OCI-LY7 (cell line): ENCODE results near the gene ADAMTS16. TPM values are rescaled to one million over a fixed set of nuclear protein-coding genes. Genes with fewer than 3 reads are reported as not detected.

Experiments
- BruUV-seq: library from RNA; stranded (reverse); fragments of 400-500 nt; replicated peaks from 2 replicates; lab custom pipeline; 2021; lab: Mats Ljungman, UMichigan
- CTCF ChIA-PET: fragments of 300-600 bp; sonication (Branson Sonifier 250); formaldehyde crosslinking; loops from one replicate; lab custom pipeline; 2022; ENCODE audit warnings: antibody characterized with exemption; ENCODE audit not compliant: unreplicated experiment; lab: Charles Lee
- POLR2A ChIA-PET: fragments of 300-600 bp; sonication (Branson Sonifier 250); formaldehyde crosslinking; loops from one replicate; lab custom pipeline; 2022; ENCODE audit warnings: antibody characterized with exemption; lab: Charles Lee
- DNase-seq: peaks from one replicate; pipeline ENCODE4 v3.0.0-alpha.2; 2015; ENCODE audit warnings: low spot score
- H2AFZ ChIP-seq: fragments of 200-600 bp; sonication (generic), shearing (Covaris generic); 2 replicates; pipeline ENCODE4 v1.6.1; 2014; ENCODE audit warnings: mild to moderate bottlenecking, antibody characterized with exemption, low read length, moderate library complexity
- H3K27ac ChIP-seq: fragments of 200-600 bp; sonication (generic); 2 replicates; pipeline ENCODE4 v1.5.1; 2014; ENCODE audit warnings: mixed run types, low read depth, mild to moderate bottlenecking, moderate library complexity, low read length, inconsistent platforms; ENCODE audit not compliant: poor library complexity, severe bottlenecking
- H3K36me3 ChIP-seq: fragments of 200-600 bp; sonication (generic); 2 replicates; pipeline ENCODE4 v1.6.1; 2014; ENCODE audit warnings: mild to moderate bottlenecking, antibody characterized with exemption, low read length, moderate library complexity, mixed read lengths; ENCODE audit not compliant: insufficient read depth
- H3K4me1 ChIP-seq: fragments of 200-600 bp; sonication (generic); 2 replicates; pipeline ENCODE4 v1.5.1; 2014; ENCODE audit warnings: mild to moderate bottlenecking, low read length; ENCODE audit not compliant: insufficient read depth, poor library complexity, severe bottlenecking
- H3K4me2 ChIP-seq: fragments of 200-600 bp; sonication (generic); 2 replicates; pipeline ENCODE4 v1.6.1; 2014; ENCODE audit warnings: mild to moderate bottlenecking, low read length
- H3K4me3 ChIP-seq: fragments of 200-600 bp; sonication (generic); 2 replicates; pipeline ENCODE4 v1.5.1; 2014; ENCODE audit warnings: mild to moderate bottlenecking, low read depth, low read length; ENCODE audit not compliant: poor library complexity, severe bottlenecking
- H3K79me2 ChIP-seq: fragments of 200-600 bp; sonication (generic); 2 replicates; pipeline ENCODE4 v1.6.1; 2016; ENCODE audit warnings: low read depth, mild to moderate bottlenecking, low read length, moderate library complexity, mixed read lengths; ENCODE audit not compliant: insufficient read depth
- H3K9me2 ChIP-seq: fragments of 200-600 bp; sonication (generic); 2 replicates; pipeline ENCODE4 v1.6.1; 2016; ENCODE audit warnings: mild to moderate bottlenecking, low read length, mixed read lengths; ENCODE audit not compliant: insufficient read depth
- H3K9me3 ChIP-seq: fragments of 200-600 bp; sonication (generic); 2 replicates; pipeline ENCODE4 v1.6.1; 2014; ENCODE audit warnings: mild to moderate bottlenecking, mixed run types, low read length, mixed read lengths
- H4K20me1 ChIP-seq: fragments of 200-600 bp; sonication (generic); 2 replicates; pipeline ENCODE4 v1.6.1; 2014; ENCODE audit warnings: mild to moderate bottlenecking, antibody characterized with exemption, low read length, moderate library complexity, mixed read lengths; ENCODE audit not compliant: insufficient read depth
- EZH2phosphoT487 ChIP-seq: fragments of 200-600 bp; sonication (generic); IDR thresholded peaks from 2 replicates; pipeline ENCODE4 v1.6.1; 2018; ENCODE audit warnings: low read depth, borderline replicate concordance, mild to moderate bottlenecking, mixed run types, antibody characterized with exemption, low read length, moderate library complexity, mixed read lengths
- intact Hi-C: fragments of 100-400 bp; cut with micrococcal nuclease; formaldehyde crosslinking; loops from one replicate; pipeline ENCODE4 v1.10.0; 2022; ENCODE audit not compliant: unreplicated experiment
- total RNA-seq, 2 experiments: library from RNA; depleted of rRNA in 1 of 2; stranded (reverse); fragments of >200 nt in 1 of 2; shearing (Covaris generic) in 1 of 2; gene quantifications; 2 replicates each; pipeline ENCODE4 v1.2.3, GENCODE V29; 2014 to 2022
- TF ChIP-seq, protein P1 (sequence below): fragments of 200-600 bp; sonication (generic); conservative IDR thresholded peaks from 2 replicates; pipeline ENCODE4 v1.5.1; 2014; ENCODE audit warnings: mild to moderate bottlenecking, antibody characterized with exemption, low read length, moderate library complexity, mixed read lengths

Gene ADAMTS16
- total RNA-seq, 2 experiments from 2014 or later: not detected

GRCh38 chr5:5239191-5239590, 99.1 kb downstream of the ADAMTS16 start:
- no peaks in the 10 kb centered on the region for H3K79me2 ChIP-seq
- no peak overlapping the region for H3K4me2 ChIP-seq
- no peak overlapping the region for H3K27ac ChIP-seq
- ChIA-PET CTCF (no interaction called here), POLR2A (no interaction called here)
- no peaks in the 10 kb centered on the region for H3K9me3 ChIP-seq
- H3K9me2 ChIP-seq: no peaks in the 10 kb centered on the region
- no peaks in the 10 kb centered on the region for H3K4me1 ChIP-seq
- H3K4me3 ChIP-seq: no peak overlapping the region
- H3K36me3 ChIP-seq: no peaks in the 10 kb centered on the region
- DNase-seq: no peak
- no peaks in the 10 kb centered on the region for H4K20me1 ChIP-seq
- intact Hi-C loops: no loop called here
- TF ChIP-seq, protein P1, sequence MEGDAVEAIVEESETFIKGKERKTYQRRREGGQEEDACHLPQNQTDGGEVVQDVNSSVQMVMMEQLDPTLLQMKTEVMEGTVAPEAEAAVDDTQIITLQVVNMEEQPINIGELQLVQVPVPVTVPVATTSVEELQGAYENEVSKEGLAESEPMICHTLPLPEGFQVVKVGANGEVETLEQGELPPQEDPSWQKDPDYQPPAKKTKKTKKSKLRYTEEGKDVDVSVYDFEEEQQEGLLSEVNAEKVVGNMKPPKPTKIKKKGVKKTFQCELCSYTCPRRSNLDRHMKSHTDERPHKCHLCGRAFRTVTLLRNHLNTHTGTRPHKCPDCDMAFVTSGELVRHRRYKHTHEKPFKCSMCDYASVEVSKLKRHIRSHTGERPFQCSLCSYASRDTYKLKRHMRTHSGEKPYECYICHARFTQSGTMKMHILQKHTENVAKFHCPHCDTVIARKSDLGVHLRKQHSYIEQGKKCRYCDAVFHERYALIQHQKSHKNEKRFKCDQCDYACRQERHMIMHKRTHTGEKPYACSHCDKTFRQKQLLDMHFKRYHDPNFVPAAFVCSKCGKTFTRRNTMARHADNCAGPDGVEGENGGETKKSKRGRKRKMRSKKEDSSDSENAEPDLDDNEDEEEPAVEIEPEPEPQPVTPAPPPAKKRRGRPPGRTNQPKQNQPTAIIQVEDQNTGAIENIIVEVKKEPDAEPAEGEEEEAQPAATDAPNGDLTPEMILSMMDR: no peak
- no peak for TF ChIP-seq EZH2phosphoT487
- no peak overlapping the region for H2AFZ ChIP-seq
- BruUV-seq: no TSS peak

- H2AFZ ChIP-seq: no peak overlapping the region
- H3K27ac ChIP-seq: no peak overlapping the region
- ChIA-PET CTCF (no interaction called here), POLR2A (no interaction called here)
- H3K4me1 ChIP-seq: no peaks in the 10 kb centered on the region
- no peaks in the 10 kb centered on the region for H3K9me3 ChIP-seq
- H3K79me2 ChIP-seq: no peaks in the 10 kb centered on the region
- no peak overlapping the region for H3K4me3 ChIP-seq
- intact Hi-C loops: no loop called here
- no peaks in the 10 kb centered on the region for H3K36me3 ChIP-seq
- no peak overlapping the region for H3K4me2 ChIP-seq
- DNase-seq: no peak
- BruUV-seq: no TSS peak
- no peaks in the 10 kb centered on the region for H4K20me1 ChIP-seq
- no peaks in the 10 kb centered on the region for H3K9me2 ChIP-seq
- TF ChIP-seq, protein P1: no peak
- no peak for TF ChIP-seq EZH2phosphoT487
These were observed 100.1 kb downstream of the ADAMTS16 start for GRCh38 chr5:5240234-5240633.

DNA sequence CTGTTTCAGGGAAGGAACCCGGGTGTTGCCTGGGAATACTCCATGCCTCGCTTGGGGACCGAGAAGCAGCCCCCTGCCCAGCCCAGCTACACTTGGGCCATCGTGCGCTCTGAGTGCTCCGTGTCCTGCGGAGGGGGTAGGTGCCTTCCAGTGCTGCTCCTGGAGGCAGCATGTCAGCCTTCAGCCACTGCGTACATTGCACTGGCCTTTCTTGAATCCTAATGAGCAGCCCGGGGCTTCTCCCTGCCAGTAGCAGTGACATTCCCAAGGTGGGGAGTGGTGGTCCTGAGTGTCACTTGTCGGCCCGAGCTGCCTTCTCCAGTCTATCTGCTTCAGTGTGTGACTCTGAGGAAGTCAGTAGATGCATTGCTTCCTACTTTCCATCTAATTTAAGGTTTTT, 101.9 kb downstream of the ADAMTS16 start:
- no peak overlapping the region for H3K4me3 ChIP-seq
- CTCF ChIA-PET: no interaction called here
- no peaks in the 10 kb centered on the region for H3K4me1 ChIP-seq
- H4K20me1 ChIP-seq: no peaks in the 10 kb centered on the region
- intact Hi-C loops: no loop called here
- no peak overlapping the region for H3K27ac ChIP-seq
- H3K79me2 ChIP-seq: no peaks in the 10 kb centered on the region
- H3K4me2 ChIP-seq: no peak overlapping the region
- no peaks in the 10 kb centered on the region for H3K9me2 ChIP-seq
- H3K9me3 ChIP-seq: no peaks in the 10 kb centered on the region
- TF ChIP-seq EZH2phosphoT487: no peak
- TF ChIP-seq, protein P1: no peak
- no TSS peak for BruUV-seq
- H2AFZ ChIP-seq: no peak overlapping the region
- POLR2A ChIA-PET: no interaction called here
- DNase-seq: no peak
- no peaks in the 10 kb centered on the region for H3K36me3 ChIP-seq
